ENCODE measurements around the gene TIA1.
"Not testable (repeated sequence)": the region's sequence is repeated elsewhere in the genome, so short reads cannot be mapped to it uniquely, and the experiment has no call there.

Gene TIA1

GRCh38 chr2:70255637-70256314 is 7.3 kb upstream of the TIA1 start:
- DNase-seq (ENCODE audit: insufficient read length, low spot score) (no peak), FAIRE-seq (no peak)
- TF ChIP-seq POU2F2 (IDR thresholded peaks at IDR 0.05; ENCODE audit: low read depth, low read length): no peak
- TF ChIP-seq PAX5 (IDR thresholded peaks at IDR 0.05; ENCODE audit: insufficient read depth, low read length, severe bottlenecking): no peak
- TF ChIP-seq TAF1 (IDR thresholded peaks at IDR 0.05; ENCODE audit: low read depth, low read length): no peak
- no peak for TF ChIP-seq POLR2A (IDR thresholded peaks at IDR 0.05; ENCODE audit: low read depth, low read length)
- no peak for TF ChIP-seq SPI1 (IDR thresholded peaks at IDR 0.05; ENCODE audit: low read depth, low read length)
- TF ChIP-seq POLR2AphosphoS5 (IDR thresholded peaks at IDR 0.05; ENCODE audit: low read depth, low read length): no peak

GRCh38 chr2:70250434-70250833 is 2.0 kb upstream of the TIA1 start:
- DNase-seq (ENCODE audit: insufficient read length, low spot score) (no peak), FAIRE-seq (no peak)
- no peak for TF ChIP-seq POLR2AphosphoS5 (IDR thresholded peaks at IDR 0.05; ENCODE audit: low read depth, low read length)
- no peak for TF ChIP-seq TAF1 (IDR thresholded peaks at IDR 0.05; ENCODE audit: low read depth, low read length)
- no peak for TF ChIP-seq PAX5 (IDR thresholded peaks at IDR 0.05; ENCODE audit: insufficient read depth, low read length, severe bottlenecking)
- TF ChIP-seq POU2F2 (IDR thresholded peaks at IDR 0.05; ENCODE audit: low read depth, low read length): no peak

- FAIRE-seq (no peak), DNase-seq (ENCODE audit: insufficient read length, low spot score) (no peak)
- TF ChIP-seq SPI1 (IDR thresholded peaks at IDR 0.05; ENCODE audit: low read depth, low read length) (no peak), TAF1 (IDR thresholded peaks at IDR 0.05; ENCODE audit: low read depth, low read length) (no peak), PAX5 (IDR thresholded peaks at IDR 0.05; ENCODE audit: insufficient read depth, low read length, severe bottlenecking) (no peak), POU2F2 (IDR thresholded peaks at IDR 0.05; ENCODE audit: low read depth, low read length) (no peak), POLR2A (IDR thresholded peaks at IDR 0.05; ENCODE audit: low read depth, low read length) (no peak), POLR2AphosphoS5 (IDR thresholded peaks at IDR 0.05; ENCODE audit: low read depth, low read length) (no peak)
These were observed 856 bp downstream of the TIA1 start for GRCh38 chr2:70247364-70248180.

DNA sequence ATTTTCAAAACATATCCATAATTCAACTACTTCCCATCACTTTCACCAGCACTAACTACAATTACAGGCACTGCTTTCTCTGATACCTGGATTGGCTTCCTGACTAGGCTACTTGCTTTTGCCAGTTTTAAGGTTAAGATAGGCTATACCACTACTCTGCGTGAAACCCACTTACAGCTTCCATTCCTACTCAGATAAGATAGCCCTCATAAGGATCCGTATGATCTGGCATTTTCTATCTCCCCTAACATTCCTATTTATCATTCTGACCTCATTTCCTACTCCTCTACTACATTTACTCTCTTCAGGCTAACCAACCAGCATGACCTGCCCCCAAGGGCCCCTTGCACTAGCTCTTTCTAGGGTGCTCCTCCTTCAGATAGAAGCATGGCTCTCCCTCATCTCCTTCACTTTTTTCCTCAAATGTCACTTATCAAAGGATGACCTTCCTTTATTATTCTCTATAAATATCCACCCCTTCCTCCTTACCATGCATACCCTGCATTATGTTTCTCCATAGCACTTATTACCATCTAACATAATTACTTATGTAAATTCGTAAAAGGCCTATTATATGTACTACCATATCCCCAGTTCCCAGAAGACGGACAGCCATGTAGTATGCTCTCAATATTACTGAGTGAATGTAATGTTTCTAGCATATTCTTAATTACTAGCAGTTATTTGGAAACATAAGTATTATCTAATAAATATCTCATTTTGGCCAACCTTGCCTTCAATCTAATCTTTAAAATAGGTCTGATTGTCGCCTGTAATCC is 4.4 kb downstream of the TIA1 start:
- TF ChIP-seq SPI1 (IDR thresholded peaks at IDR 0.05; ENCODE audit: low read depth, low read length): no peak
- FAIRE-seq: no peak
- DNase-seq (ENCODE audit: insufficient read length, low spot score): no peak

DNA sequence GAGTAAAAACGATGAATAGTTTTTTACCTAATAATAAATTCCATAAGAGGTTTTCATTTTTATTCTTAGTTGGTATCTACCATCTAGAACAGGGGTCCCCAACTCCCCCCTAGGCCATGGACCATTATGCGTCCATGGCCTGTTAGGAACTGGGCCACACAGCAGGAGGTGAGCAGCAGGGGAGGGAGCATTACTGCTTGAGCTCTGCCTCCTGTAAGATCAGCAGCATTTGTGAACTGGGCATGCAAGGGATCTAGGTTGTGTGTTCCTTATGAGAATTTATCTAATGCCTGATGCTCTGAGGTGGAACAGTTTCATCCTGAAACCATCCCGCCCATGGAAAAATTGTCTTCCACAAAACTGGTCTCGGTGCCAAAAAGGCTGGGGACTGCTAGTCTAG is 5.9 kb downstream of the TIA1 start:
- DNase-seq (ENCODE audit: insufficient read length, low spot score) (no peak), FAIRE-seq (peak; percentile 71)
- no peak for TF ChIP-seq POLR2A (IDR thresholded peaks at IDR 0.05; ENCODE audit: low read depth, low read length)
- no peak for TF ChIP-seq PAX5 (IDR thresholded peaks at IDR 0.05; ENCODE audit: insufficient read depth, low read length, severe bottlenecking)
- no peak for TF ChIP-seq POLR2AphosphoS5 (IDR thresholded peaks at IDR 0.05; ENCODE audit: low read depth, low read length)
- TF ChIP-seq TAF1 (IDR thresholded peaks at IDR 0.05; ENCODE audit: low read depth, low read length): no peak
- TF ChIP-seq POU2F2 (IDR thresholded peaks at IDR 0.05; ENCODE audit: low read depth, low read length): no peak
- TF ChIP-seq SPI1 (IDR thresholded peaks at IDR 0.05; ENCODE audit: low read depth, low read length): no peak

DNA sequence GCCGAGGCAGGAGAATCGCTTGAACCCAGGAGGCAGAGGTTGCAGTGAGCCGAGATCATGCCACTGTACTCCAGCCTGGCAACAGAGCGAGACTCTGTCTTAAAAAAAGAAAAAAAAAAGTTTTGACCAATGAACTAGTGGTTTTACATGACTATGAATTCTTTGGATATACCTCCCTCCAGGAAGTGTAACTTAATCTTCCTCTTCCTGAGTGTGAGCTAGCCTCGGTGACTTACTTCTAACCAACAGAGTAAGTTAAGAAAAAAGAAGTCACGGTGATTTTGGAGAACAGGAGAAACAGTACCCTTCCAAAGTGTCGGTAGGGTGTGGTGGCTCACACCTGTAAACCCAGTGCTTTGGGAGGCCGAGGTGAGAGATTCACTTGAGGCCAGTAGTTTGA is 7.1 kb downstream of the TIA1 start:
- FAIRE-seq (no peak), DNase-seq (ENCODE audit: insufficient read length, low spot score) (no peak)
- TF ChIP-seq TAF1 (IDR thresholded peaks at IDR 0.05; ENCODE audit: low read depth, low read length): no peak
- no peak for TF ChIP-seq POLR2A (IDR thresholded peaks at IDR 0.05; ENCODE audit: low read depth, low read length)
- no peak for TF ChIP-seq SPI1 (IDR thresholded peaks at IDR 0.05; ENCODE audit: low read depth, low read length)
- TF ChIP-seq POU2F2 (IDR thresholded peaks at IDR 0.05; ENCODE audit: low read depth, low read length): no peak
- no peak for TF ChIP-seq PAX5 (IDR thresholded peaks at IDR 0.05; ENCODE audit: insufficient read depth, low read length, severe bottlenecking)

GRCh38 chr2:70240599-70240998 is 7.8 kb downstream of the TIA1 start:
- FAIRE-seq (no peak), DNase-seq (ENCODE audit: insufficient read length, low spot score) (no peak)
- no peak for TF ChIP-seq SPI1 (IDR thresholded peaks at IDR 0.05; ENCODE audit: low read depth, low read length)
- no peak for TF ChIP-seq PAX5 (IDR thresholded peaks at IDR 0.05; ENCODE audit: insufficient read depth, low read length, severe bottlenecking)
- no peak for TF ChIP-seq POU2F2 (IDR thresholded peaks at IDR 0.05; ENCODE audit: low read depth, low read length)
- TF ChIP-seq POLR2A (IDR thresholded peaks at IDR 0.05; ENCODE audit: low read depth, low read length): no peak
- no peak for TF ChIP-seq POLR2AphosphoS5 (IDR thresholded peaks at IDR 0.05; ENCODE audit: low read depth, low read length)
- TF ChIP-seq TAF1 (IDR thresholded peaks at IDR 0.05; ENCODE audit: low read depth, low read length): no peak

DNA sequence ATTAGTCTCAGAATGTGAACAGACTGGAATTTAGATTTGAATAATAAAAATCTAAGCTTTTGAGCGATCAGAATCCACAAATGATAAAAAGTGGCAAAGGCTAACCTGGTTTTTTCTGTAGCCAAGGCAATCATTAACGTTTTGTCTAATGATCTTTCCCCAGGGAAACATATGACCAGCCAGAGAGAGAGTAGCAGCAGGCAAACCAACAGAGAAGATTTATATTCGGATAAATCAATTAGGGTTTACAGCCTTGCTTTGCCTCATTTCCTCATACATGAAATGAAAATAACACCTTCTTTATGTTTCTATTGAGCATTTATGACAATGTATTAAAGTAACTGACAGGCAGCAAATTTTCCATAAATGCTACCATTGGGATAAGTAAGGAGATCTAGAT is 14.5 kb downstream of the TIA1 start:
- FAIRE-seq (no peak), DNase-seq (ENCODE audit: insufficient read length, low spot score) (no peak)
- TF ChIP-seq POLR2AphosphoS5 (IDR thresholded peaks at IDR 0.05; ENCODE audit: low read depth, low read length) (no peak), POU2F2 (IDR thresholded peaks at IDR 0.05; ENCODE audit: low read depth, low read length) (no peak), TAF1 (IDR thresholded peaks at IDR 0.05; ENCODE audit: low read depth, low read length) (no peak)

DNA sequence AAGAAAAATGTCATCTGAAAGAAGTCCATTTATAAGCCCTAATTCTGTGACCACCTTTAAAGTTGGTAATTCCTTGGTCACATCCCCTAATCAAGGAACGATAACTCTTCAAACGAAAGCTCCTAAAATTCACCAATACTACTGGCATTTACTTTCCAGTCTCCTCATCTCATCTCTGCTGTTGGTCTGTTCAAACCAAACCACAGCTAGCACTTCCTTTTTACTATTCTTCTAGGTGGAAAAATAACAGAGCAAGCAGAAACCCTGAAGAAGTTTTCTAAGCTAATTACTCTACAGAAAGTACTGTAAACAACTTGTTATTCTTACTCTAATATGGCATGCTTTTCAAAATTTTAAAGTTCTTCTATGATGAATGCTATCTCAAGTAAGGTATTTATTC is 21.6 kb downstream of the TIA1 start:
- TF ChIP-seq POLR2A (IDR thresholded peaks at IDR 0.05; ENCODE audit: low read depth, low read length) (no peak), POLR2AphosphoS5 (IDR thresholded peaks at IDR 0.05; ENCODE audit: low read depth, low read length) (no peak), TAF1 (IDR thresholded peaks at IDR 0.05; ENCODE audit: low read depth, low read length) (no peak), SPI1 (IDR thresholded peaks at IDR 0.05; ENCODE audit: low read depth, low read length) (peak; percentile 60; the same call in 1 of the 2 replicates), PAX5 (IDR thresholded peaks at IDR 0.05; ENCODE audit: insufficient read depth, low read length, severe bottlenecking) (no peak), POU2F2 (IDR thresholded peaks at IDR 0.05; ENCODE audit: low read depth, low read length) (no peak)
- FAIRE-seq (no peak), DNase-seq (ENCODE audit: insufficient read length, low spot score) (no peak)

- not testable (repeated sequence) for FAIRE-seq; DNase-seq (ENCODE audit: insufficient read length, low spot score)
These were observed 25.1 kb downstream of the TIA1 start for GRCh38 chr2:70223305-70223704.

Measured in GM12891 (cell line).